GM19438 (cell line): Measurements from ENCODE around the gene GRB10.

Experiments used
- ATAC-seq: cut with Tn5 transposase; IDR thresholded peaks from one replicate; pipeline ENCODE4 v1.9.1; 2021; ENCODE audit warnings: low read depth; ENCODE audit not compliant: unreplicated experiment

GRB10 gene

GRCh38 chr7:50724526-50725520 is 57.9 kb downstream of the GRB10 start:
- ATAC-seq = no peak

DNA sequence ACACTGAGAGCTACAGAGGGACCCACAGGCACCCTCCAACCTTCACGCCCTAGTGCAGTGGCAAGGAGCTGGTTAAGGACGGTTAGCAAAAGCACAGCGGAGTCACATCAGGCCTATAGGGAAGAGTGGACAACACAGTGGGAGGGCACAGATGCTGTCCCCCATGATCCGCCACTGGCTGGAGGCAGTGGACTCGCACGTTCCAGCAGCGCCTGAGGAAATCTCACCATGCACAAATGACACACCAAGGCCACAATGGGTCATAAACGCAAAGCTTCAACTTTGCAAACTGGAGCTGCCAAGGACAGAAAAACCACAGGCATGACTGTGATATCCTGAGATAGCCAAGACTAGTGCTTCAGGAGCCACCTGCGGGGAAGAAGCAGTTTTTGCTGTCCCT is 58.8 kb downstream of the GRB10 start:
- no peak for ATAC-seq

DNA sequence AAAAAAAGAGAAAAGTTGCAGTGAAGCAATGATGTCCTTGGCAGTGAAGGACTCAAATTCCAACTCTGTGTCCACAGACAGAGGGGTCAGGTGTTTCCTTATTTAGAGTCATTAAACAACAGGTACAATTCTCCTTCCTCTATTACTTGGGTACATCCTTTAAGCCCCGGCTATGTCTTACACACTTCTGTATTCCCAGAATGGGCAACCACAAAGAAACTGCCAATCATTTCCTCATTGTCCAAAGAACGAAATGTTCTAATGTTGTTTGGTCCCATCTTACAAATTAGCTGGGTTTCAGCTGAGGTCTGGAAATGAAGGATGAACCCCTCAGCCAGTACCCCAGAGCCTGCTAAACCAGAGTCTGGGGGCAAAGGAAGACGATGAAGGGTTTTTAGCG is 59.5 kb downstream of the GRB10 start:
- ATAC-seq = no peak

DNA sequence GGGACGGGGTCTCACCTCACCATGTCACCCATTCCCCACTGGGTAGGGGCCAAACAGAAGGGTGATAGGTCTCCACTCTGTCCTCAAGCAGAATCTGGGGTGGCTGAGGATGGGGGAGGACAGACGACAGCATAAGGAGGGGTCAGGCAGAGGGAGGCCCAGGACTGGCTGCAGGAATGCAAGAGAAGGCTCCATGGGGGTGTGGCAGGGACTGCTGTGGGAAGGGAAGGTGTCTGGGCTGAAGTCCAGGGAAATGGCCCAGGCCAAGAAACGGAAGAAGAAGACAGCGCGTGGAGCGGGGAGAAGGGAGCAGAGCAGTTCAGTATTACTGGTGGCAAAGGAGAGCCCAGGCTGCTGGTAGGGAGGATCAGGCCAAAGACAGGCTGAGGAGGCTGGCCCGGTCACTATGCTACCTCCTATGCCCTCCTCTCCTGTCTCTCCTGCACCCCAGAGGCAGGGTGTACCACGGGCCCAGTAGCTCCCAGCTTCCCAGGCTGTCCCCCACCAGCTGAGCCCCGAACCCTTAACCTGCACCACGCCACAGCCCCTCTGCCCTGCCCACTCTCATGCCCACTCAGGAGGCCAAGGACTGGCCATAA is 60.9 kb downstream of the GRB10 start:
- no peak for ATAC-seq

GRCh38 chr7:50721160-50721559 is 61.5 kb downstream of the GRB10 start:
- ATAC-seq = no peak

- ATAC-seq = no peak
Measured at GRCh38 chr7:50720295-50720694, 62.4 kb downstream of the GRB10 start.

DNA sequence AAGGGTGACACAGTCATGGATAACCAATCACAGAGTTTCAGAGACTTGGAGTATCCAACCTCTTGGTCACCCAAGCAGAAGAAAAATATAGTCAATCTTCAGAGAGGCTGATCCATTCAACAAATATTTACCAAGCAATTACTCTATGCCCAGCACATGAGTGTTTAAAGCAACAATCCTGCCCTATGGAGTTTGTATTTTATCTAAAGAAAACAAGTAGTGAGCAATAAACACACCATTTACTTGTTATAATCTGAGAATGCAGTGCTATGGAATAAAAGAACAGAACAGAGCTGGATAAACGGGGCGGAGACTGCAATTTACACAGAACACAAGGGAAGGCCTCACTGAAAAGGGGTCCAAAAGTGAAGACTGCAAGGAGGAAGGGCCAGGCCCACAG is 63.8 kb downstream of the GRB10 start:
- ATAC-seq = no peak

GRCh38 chr7:50718311-50718710 is 64.4 kb downstream of the GRB10 start:
- ATAC-seq = no peak

GRCh38 chr7:50717181-50717580 is 65.5 kb downstream of the GRB10 start:
- no peak for ATAC-seq

- no peak for ATAC-seq
Measured at GRCh38 chr7:50714857-50715256, 67.8 kb downstream of the GRB10 start.

DNA sequence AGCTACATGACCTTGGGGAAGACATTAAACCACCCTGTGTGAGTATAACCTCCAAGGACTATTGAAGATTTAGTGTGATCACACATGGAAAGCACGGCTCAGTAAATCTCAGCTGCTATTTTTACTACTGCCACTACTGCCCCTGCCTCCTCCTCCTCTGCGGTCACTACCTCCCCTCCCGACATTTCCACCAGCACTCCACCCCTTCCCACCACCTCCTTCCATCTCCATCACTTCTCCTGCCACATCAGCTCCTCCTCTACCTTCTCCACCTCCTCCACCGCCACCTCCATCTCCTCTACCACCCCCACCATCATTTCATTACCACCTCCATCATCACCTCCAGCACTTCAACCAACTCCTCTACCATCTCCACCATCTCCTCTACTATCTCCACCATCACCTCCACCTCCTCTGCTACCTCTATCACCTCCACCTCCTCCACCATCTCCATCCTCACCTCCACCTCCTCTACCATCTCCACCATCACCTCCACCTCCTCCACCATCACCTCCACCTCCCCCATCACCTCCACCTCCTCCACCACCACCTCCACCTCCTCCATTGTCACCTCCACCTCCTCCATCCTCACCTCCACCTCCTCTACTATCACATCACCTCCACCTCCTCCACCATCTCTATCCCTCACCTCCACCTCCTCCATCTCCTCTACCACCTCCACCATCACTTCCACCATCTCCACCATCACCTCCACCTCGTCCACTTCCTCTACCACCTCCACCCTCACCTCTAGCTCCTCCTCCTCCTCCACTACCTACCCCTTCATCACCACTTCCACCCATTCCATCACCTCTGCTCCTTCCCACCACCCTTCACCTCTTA is 69.4 kb downstream of the GRB10 start:
- ATAC-seq = no peak

DNA sequence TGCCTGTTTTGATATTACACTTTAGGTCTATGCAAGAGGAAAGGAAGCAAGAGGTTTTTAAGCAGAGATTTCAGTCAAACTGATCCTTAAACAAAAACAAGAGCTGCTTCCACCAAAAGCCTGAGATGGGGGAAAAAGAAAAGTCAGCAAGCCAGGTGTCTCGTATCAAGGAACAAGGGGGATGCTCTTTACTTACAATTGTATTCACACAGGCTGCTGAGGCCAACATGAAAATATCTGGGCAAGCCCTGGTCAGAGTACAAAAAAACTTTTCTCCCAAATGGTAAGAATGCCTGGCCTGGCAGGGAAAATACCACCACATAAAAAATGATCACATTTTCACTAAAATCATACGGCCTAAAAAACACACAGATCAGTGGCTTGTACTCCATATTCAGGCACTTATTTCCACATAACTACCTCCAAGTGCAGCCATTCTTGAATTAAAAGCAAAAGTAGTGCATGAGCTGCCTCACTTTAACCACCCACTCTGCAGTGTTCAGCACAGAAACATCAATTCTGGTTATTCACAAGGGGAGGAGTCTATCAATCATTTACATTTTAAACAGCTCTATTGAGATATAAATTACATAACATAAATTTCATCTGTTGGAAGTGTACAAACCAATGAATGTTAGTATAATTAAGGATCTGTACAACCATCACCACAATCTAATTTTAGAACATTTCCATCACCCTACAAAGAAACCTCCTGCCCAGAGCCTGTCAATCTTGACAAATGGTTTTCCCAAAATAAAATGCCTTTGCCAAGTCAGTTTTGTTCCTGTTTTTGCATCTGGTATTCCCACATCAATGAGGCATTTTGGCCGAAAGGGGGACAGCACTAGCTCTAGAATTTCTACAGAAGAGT is 70.2 kb downstream of the GRB10 start:
- ATAC-seq = no peak

- ATAC-seq = no peak
Measured at GRCh38 chr7:50711271-50712175, 71.2 kb downstream of the GRB10 start.

GRCh38 chr7:50710441-50711154 is 72.1 kb downstream of the GRB10 start:
- ATAC-seq = no peak

GRCh38 chr7:50709151-50709550 is 73.5 kb downstream of the GRB10 start:
- ATAC-seq = no peak

DNA sequence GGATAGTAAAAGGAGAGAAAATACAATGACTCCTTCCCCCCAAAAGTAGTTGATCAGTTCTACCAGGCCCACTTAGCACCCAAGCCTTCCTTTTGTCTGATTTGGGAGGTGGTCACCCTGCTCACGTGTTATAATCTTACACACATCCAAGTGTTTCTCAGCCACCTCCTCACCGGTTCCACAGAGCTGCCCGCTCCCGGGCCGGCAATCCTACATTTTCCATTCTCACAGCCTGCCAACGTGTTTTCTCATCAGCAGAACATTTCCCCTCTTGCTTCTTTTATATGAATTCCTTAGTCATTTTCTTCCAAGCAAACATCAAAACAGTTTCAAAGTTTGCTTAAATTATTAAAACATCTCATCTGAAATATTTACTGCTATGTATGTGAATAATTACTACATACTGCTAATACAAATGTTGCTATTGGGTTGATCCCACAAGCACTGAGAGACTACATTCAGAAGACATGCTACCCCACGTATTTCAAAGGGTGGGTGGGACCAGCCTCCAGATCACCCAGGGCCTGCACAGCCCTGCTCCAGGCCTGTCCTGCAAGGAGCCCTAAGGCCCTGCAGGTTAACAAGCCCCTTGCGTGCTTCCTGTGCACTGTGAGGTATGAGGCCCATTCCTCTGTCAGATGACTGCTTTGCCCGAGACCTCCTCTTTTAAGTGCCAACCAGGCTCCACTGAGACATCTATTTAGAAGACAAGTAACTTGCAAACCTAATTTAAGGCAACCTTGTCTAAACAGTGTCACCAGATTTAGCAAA is 75.3 kb downstream of the GRB10 start:
- no peak for ATAC-seq

- ATAC-seq = no peak
Measured at GRCh38 chr7:50706469-50706937, 76.2 kb downstream of the GRB10 start.

DNA sequence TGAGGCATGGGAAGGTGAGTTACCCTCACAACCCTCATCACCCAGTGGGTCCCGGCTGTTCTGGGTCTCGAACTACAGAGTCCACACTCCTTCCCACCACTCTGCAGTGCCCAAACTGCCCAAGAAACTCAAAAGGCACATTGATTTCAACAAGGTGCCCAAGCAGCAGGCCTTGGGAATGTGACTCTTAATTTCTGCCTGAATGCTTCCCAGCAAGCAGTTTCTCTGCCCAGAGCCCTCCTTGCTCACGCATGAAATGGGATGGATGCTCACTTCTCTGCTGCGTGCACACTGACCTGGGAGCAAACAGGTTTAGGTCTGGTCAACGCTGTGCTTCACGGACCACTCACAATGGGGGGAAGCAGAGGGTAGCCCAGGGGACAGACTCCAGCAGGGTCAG is 77.9 kb downstream of the GRB10 start:
- ATAC-seq = no peak
